ENCODE results near the gene RCOR2. TPM values are rescaled to one million over a fixed set of nuclear protein-coding genes. Genes with fewer than 3 reads are reported as not detected.

Gene RCOR2
- total RNA-seq, 2 experiments from 2014 or later: 2.1 to 2.4 TPM

DNA sequence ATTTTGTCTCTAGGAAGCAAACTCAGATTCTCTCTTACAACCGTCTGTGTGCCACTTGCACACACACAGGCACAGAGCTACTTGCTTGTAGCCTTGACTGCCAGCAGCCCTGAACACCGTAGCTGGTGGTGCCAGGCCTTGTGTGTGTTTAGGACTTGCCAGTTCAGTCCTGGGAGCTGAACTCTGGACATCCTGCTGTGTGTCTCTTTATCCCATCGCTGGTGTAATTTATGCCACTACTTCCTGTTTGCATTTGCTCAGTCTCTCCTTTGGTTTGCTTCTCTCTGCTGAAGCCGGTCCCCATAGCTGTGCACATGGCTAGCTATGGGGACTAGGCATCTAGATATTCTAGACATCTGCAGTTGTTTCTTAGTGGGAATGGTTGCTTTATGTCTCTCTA lies 54.0 kb downstream of the RCOR2 start:
- POLR2A ChIA-PET: interaction anchor here (1.2 to 1.9 kb wide), 3 partner anchors 15 to 24 kb away, joined by 5 to 11 read pairs (median 7); partner anchors contain the start of gene MARK2
- intact Hi-C loops (cut with micrococcal nuclease; ENCODE audit: unreplicated experiment): no loop called here
- peaks cover 57% of the 10 kb centered on the region for H3K36me3 ChIP-seq (ENCODE audit: insufficient read depth, low read length)
- H3K4me3 ChIP-seq (ENCODE audit: low read depth, low read length, poor library complexity, severe bottlenecking): no peak overlapping the region
- H3K4me2 ChIP-seq (ENCODE audit: low read length): no peak overlapping the region
- CTCF ChIA-PET (ENCODE audit: unreplicated experiment): interaction anchor here (0.5 kb wide), 1 partner anchor 33 kb away, joined by 3 read pairs; no protein-coding TSS in a partner anchor
- H3K9me2 ChIP-seq (ENCODE audit: insufficient read depth, low read length): no peaks in the 10 kb centered on the region
- H2AFZ ChIP-seq (ENCODE audit: low read length): no peak overlapping the region
- peaks cover 43% of the 10 kb centered on the region for H3K79me2 ChIP-seq (ENCODE audit: insufficient read depth, low read depth, low read length)
- H4K20me1 ChIP-seq (ENCODE audit: insufficient read depth, low read length): peaks cover 10% of the 10 kb centered on the region; the same call in 1 of the 2 replicates
- no peak overlapping the region for H3K27ac ChIP-seq (ENCODE audit: low read depth, low read length, poor library complexity, severe bottlenecking)
- TF ChIP-seq, protein P1, sequence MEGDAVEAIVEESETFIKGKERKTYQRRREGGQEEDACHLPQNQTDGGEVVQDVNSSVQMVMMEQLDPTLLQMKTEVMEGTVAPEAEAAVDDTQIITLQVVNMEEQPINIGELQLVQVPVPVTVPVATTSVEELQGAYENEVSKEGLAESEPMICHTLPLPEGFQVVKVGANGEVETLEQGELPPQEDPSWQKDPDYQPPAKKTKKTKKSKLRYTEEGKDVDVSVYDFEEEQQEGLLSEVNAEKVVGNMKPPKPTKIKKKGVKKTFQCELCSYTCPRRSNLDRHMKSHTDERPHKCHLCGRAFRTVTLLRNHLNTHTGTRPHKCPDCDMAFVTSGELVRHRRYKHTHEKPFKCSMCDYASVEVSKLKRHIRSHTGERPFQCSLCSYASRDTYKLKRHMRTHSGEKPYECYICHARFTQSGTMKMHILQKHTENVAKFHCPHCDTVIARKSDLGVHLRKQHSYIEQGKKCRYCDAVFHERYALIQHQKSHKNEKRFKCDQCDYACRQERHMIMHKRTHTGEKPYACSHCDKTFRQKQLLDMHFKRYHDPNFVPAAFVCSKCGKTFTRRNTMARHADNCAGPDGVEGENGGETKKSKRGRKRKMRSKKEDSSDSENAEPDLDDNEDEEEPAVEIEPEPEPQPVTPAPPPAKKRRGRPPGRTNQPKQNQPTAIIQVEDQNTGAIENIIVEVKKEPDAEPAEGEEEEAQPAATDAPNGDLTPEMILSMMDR (conservative IDR thresholded peaks at IDR 0.05; ENCODE audit: low read length): no peak
- DNase-seq (ENCODE audit: low spot score): no peak
- BruUV-seq (replicated peaks): no TSS peak
- H3K9me3 ChIP-seq (ENCODE audit: low read length): no peaks in the 10 kb centered on the region
- peaks cover 20% of the 10 kb centered on the region for H3K4me1 ChIP-seq (ENCODE audit: insufficient read depth, low read length, poor library complexity, severe bottlenecking)

Small RNA genes lying within 50 kb of the gene (small RNA-seq; reads per million reads assigned to genes)
- gene RNU6-1306P: not detected

Other genes with a start within 250 kb of the RCOR2 start
- 15.7 and 23.2 TPM in 2 replicates for gene ATL3, start 245.8 kb downstream of the RCOR2 start, total RNA-seq (2014; rRNA removed; shearing (Covaris generic))
- 35.7 and 37.9 TPM in 2 replicates for gene ATL3, start 245.8 kb downstream of the RCOR2 start, total RNA-seq (2022)
- 34.0 and 36.9 TPM in 2 replicates for gene RTN3, start 235.7 kb downstream of the RCOR2 start, total RNA-seq (2014; rRNA removed; shearing (Covaris generic))
- 69.3 and 78.6 TPM in 2 replicates for gene RTN3, start 235.7 kb downstream of the RCOR2 start, total RNA-seq (2022)
- 6.8 and 10.3 TPM in 2 replicates for gene ZFTA, start 148.4 kb downstream of the RCOR2 start, total RNA-seq (2014; rRNA removed; shearing (Covaris generic))
- 12.7 TPM in 2 replicates for gene ZFTA, start 148.4 kb downstream of the RCOR2 start, total RNA-seq (2022)
- gene SPINDOC, start 103.7 kb downstream of the RCOR2 start, total RNA-seq (2014; rRNA removed; shearing (Covaris generic)): 57.9 and 71.1 TPM in 2 replicates
- 81.6 and 81.8 TPM in 2 replicates for gene SPINDOC, start 103.7 kb downstream of the RCOR2 start, total RNA-seq (2022)
- 20.8 and 22.7 TPM in 2 replicates for gene MARK2, start 78.1 kb downstream of the RCOR2 start, total RNA-seq (2014; rRNA removed; shearing (Covaris generic))
- gene MARK2, start 78.1 kb downstream of the RCOR2 start, total RNA-seq (2022): 40.1 and 45.4 TPM in 2 replicates
- 24.5 and 34.5 TPM in 2 replicates for gene NAA40, start 21.8 kb upstream of the RCOR2 start, total RNA-seq (2014; rRNA removed; shearing (Covaris generic))
- 45.1 and 45.5 TPM in 2 replicates for gene NAA40, start 21.8 kb upstream of the RCOR2 start, total RNA-seq (2022)
- 523 and 811 TPM in 2 replicates for gene COX8A, start 57.5 kb upstream of the RCOR2 start, total RNA-seq (2014; rRNA removed; shearing (Covaris generic))
- 373 and 448 TPM in 2 replicates for gene COX8A, start 57.5 kb upstream of the RCOR2 start, total RNA-seq (2022)
- 51.9 and 72.4 TPM in 2 replicates for gene OTUB1, start 69.3 kb upstream of the RCOR2 start, total RNA-seq (2014; rRNA removed; shearing (Covaris generic))
- 88.1 and 88.5 TPM in 2 replicates for gene OTUB1, start 69.3 kb upstream of the RCOR2 start, total RNA-seq (2022)
- gene FLRT1, start 118.8 kb upstream of the RCOR2 start, total RNA-seq (2014; rRNA removed; shearing (Covaris generic)): not detected in 2 replicates
- 0.11 TPM in 1 of 2 replicates, not detected in the other for gene FLRT1, start 118.8 kb upstream of the RCOR2 start, total RNA-seq (2022)
- gene MACROD1, start 248.9 kb upstream of the RCOR2 start, total RNA-seq (2014; rRNA removed; shearing (Covaris generic)): 24.8 and 25.4 TPM in 2 replicates
- gene MACROD1, start 248.9 kb upstream of the RCOR2 start, total RNA-seq (2022): 14.4 and 14.7 TPM in 2 replicates